Adrenal gland (tissue), 5 donors: ENCODE data around the gene LDB3.

Experiments used
- POLR2A ChIP-seq, 2 donors: fragments of 450-650 bp; IDR thresholded peaks; one replicate each; pipeline ENCODE4 v1.6.1; 2017; ENCODE audit warnings: antibody characterized with exemption in 2 of 2, mild to moderate bottlenecking in 2 of 2, moderate library complexity in 1 of 2
- TF ChIP-seq, protein P1 (sequence below), 6 experiments: fragments of 450-650 bp in 4 of 6; fragments of 200-600 bp in 2 of 6; sonication (generic) in 1 of 6; IDR thresholded peaks; 1 replicate in 5 of 6; 2 replicates in 1 of 6; pipeline versions ENCODE4 v1.5.1 to v1.8.0; 2016 to 2021; ENCODE audit warnings: antibody characterized with exemption in 6 of 6, mild to moderate bottlenecking in 2 of 6, moderate library complexity in 1 of 6
- donor health status: DM: no; HTN: no; CAD: no.

GRCh38 chr10:86690657-86691084, 22.4 kb downstream of the LDB3 start:
- no peak for TF ChIP-seq POLR2A (IDR thresholded peaks at IDR 0.05)
- TF ChIP-seq, protein P1, sequence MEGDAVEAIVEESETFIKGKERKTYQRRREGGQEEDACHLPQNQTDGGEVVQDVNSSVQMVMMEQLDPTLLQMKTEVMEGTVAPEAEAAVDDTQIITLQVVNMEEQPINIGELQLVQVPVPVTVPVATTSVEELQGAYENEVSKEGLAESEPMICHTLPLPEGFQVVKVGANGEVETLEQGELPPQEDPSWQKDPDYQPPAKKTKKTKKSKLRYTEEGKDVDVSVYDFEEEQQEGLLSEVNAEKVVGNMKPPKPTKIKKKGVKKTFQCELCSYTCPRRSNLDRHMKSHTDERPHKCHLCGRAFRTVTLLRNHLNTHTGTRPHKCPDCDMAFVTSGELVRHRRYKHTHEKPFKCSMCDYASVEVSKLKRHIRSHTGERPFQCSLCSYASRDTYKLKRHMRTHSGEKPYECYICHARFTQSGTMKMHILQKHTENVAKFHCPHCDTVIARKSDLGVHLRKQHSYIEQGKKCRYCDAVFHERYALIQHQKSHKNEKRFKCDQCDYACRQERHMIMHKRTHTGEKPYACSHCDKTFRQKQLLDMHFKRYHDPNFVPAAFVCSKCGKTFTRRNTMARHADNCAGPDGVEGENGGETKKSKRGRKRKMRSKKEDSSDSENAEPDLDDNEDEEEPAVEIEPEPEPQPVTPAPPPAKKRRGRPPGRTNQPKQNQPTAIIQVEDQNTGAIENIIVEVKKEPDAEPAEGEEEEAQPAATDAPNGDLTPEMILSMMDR (IDR thresholded peaks at IDR 0.05) = no peak
